Testis (tissue), 2 donors: Measurements from ENCODE around the gene ZNF575.

Experiments
- CTCF ChIP-seq, 3 experiments: fragments of 450-650 bp in 2 of 3; fragments of 200-600 bp in 1 of 3; sonication (generic) in 1 of 3; IDR thresholded peaks; one replicate each; pipeline ENCODE4 v1.5.1; 2016 to 2019; ENCODE audit warnings: antibody characterized with exemption in 3 of 3, mild to moderate bottlenecking in 2 of 3, moderate library complexity in 1 of 3
- POLR2A ChIP-seq: fragments of 450-650 bp; IDR thresholded peaks from one replicate; pipeline ENCODE4 v1.6.1; 2017; ENCODE audit warnings: antibody characterized with exemption, mild to moderate bottlenecking, moderate library complexity

GRCh38 chr19:43504426-43505185 lies 28.4 kb upstream of the ZNF575 start, which contains the start of gene PHLDB3:
- TF ChIP-seq CTCF (IDR thresholded peaks at IDR 0.05) (no peak), POLR2A (no peak)
